Ectodermal cell (in vitro differentiated cells): Measurements from ENCODE around the gene TLX1.

Source experiments
- H3K27ac ChIP-seq: 2 replicates; pipeline ENCODE4 v1.7.0; 2013; ENCODE audit warnings: mild to moderate bottlenecking, low read depth, low read length; ENCODE audit not compliant: insufficient read depth, poor library complexity, severe bottlenecking
- H3K27me3 ChIP-seq: 2 replicates; pipeline ENCODE4 v1.7.0; 2013; ENCODE audit warnings: mild to moderate bottlenecking, low read length; ENCODE audit not compliant: insufficient read depth, control insufficient read depth, poor library complexity, severe bottlenecking
- H3K36me3 ChIP-seq: one replicate; pipeline ENCODE4 v1.7.0; 2013; ENCODE audit warnings: low read length; ENCODE audit not compliant: control insufficient read depth, insufficient read depth
- H3K4me1 ChIP-seq: one replicate; pipeline ENCODE4 v1.7.0; 2013; ENCODE audit warnings: low read length; ENCODE audit not compliant: control insufficient read depth, insufficient read depth
- H3K4me3 ChIP-seq: 2 replicates; pipeline ENCODE4 v1.7.0; 2013; ENCODE audit warnings: low read depth, low read length, control low read depth; ENCODE audit not compliant: insufficient read depth
- H3K9me3 ChIP-seq: 2 replicates; pipeline ENCODE4 v1.7.0; 2013; ENCODE audit warnings: mild to moderate bottlenecking, low read length, moderate library complexity; ENCODE audit not compliant: control insufficient read depth
- WGBS, 2 experiments: methylation state at CpG; one replicate each; pipeline ENCODE4 v1.1.7; 2013; ENCODE audit warnings: missing lambda C conversion rate in 2 of 2; 5-methylcytosine and 5-hydroxymethylcytosine counted together

TLX1 gene

DNA sequence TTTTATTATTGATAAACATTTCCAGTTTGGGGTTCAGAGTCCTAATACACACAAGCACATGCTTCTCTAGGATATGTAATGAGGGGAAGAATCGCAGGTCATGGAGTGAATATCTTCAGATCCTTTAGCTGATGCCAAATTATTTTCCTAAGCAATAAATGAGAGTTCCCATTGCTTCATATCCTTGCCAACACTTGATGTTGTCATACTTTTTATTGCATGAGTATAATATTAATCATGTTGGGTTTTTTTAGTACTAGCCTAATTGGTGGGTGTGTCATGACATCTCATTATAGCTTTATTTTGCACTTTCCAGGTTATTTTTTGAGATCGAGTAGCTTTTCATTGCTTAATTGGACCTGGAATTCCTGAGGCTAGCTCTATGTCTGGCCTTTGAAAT lies 35.3 kb downstream of the TLX1 start:
- no peaks in the 10 kb centered on the region for H3K4me1 ChIP-seq
- H3K27me3 ChIP-seq, result peaks cover 39% of the 10 kb centered on the region
- H3K36me3 ChIP-seq, result no peaks in the 10 kb centered on the region
- WGBS, 2 experiments, result 88 to 97% methylated on average over 2 of the region's 2 CpGs
- no peak overlapping the region for H3K4me3 ChIP-seq
- H3K27ac ChIP-seq, result no peak overlapping the region
- no peaks in the 10 kb centered on the region for H3K9me3 ChIP-seq

DNA sequence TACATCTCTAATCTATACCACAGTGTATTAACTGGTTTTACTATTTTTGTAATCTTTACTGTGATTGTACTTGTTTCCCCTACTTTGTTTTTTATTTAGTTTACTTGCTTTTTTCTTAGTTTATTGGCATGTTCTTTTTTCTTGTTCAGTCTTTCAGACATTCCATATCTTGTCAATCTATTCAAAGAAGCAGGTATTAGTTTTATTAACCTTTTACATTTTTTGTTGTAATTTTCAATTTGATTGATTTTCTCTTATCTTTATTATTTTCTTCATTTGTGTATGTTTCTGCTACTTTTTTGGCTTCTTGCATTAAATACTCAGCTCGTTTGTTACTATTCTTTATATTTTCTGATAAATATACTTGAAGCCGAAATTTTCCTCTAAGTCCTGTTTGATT lies 41.6 kb downstream of the TLX1 start:
- Histone ChIP-seq H3K27me3 (peaks cover 7% of the 10 kb centered on the region), H3K9me3 (no peaks in the 10 kb centered on the region), H3K4me3 (no peak overlapping the region), H3K36me3 (no peaks in the 10 kb centered on the region), H3K4me1 (no peaks in the 10 kb centered on the region), H3K27ac (no peak overlapping the region)
- 80 to 82% methylated on average over 1 of the region's 2 CpGs for WGBS, 2 experiments

DNA sequence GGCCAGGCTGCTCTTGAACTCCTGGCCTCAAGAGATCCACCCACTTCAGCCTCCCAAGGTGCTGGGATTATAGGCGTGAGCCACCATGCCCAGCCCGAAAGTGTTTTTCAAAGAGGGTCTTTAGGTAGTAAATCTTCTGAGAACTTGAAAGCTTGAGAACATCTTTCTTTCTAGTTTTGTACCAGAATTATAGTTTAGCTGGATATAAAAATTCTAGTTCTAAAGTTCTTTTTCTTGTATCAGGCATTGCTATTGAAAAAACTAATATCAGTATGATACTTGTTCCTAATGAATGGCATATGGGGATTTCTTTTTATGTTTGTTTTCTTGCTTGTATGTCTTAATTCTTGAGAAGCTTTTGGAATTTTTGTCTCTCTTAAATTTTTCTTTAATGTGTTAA lies 43.2 kb downstream of the TLX1 start:
- WGBS, 2 experiments, result 86 to 95% methylated on average over 2 of the region's 2 CpGs
- H3K27me3 ChIP-seq, result peaks cover under 1% of the 10 kb centered on the region
- H3K4me1 ChIP-seq, result no peaks in the 10 kb centered on the region
- no peak overlapping the region for H3K4me3 ChIP-seq
- no peaks in the 10 kb centered on the region for H3K9me3 ChIP-seq
- no peaks in the 10 kb centered on the region for H3K36me3 ChIP-seq
- H3K27ac ChIP-seq, result no peak overlapping the region

DNA sequence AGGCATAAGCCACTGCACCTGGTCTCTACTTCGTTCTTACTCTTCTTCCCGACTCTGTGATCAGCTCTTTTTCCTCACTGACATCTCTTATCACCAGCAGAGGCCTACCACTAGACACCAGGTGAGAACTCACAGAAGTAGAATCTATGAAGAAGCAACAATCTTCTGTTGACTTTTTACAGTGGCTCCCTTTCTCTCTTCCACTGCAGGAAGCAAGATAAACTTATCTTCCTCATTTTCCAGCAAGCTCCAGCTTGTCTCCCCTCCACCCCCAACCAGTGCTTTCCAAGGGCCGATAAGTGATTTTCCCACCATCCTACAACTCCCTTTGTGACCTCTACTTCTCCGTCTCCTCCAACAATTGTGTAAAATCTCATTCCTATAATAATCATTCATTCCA lies 45.5 kb downstream of the TLX1 start:
- Histone ChIP-seq H3K4me3 (no peak overlapping the region), H3K27me3 (no peaks in the 10 kb centered on the region), H3K36me3 (no peaks in the 10 kb centered on the region), H3K9me3 (no peaks in the 10 kb centered on the region), H3K27ac (no peak overlapping the region), H3K4me1 (no peaks in the 10 kb centered on the region)
- 89 to 90% methylated on average over 4 of the region's 4 CpGs for WGBS, 2 experiments

DNA sequence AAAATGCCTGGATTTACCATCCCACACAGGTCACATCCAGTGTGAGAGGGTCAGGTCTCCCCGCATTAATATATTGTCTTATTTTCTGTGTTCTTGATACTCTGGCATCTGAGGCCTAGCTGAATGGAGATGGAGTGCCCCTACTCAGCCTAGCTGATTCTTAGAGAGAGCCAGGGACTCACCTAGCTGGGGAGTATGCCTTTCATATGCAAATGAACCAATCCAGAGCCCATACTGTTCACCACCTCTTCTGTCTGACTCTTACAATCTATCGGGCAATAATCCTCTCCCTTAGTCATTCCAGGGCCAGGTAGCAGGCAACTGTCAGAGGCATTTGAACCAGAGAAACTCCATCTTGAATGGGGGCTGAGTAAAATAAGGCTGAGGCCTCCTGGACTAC lies 51.8 kb downstream of the TLX1 start:
- Histone ChIP-seq H3K4me1 (no peaks in the 10 kb centered on the region), H3K27ac (no peak overlapping the region), H3K27me3 (no peaks in the 10 kb centered on the region), H3K4me3 (no peak overlapping the region), H3K36me3 (no peaks in the 10 kb centered on the region), H3K9me3 (no peaks in the 10 kb centered on the region)
- WGBS, 2 experiments, result 60 to 75% methylated on average over 2 of the region's 2 CpGs

DNA sequence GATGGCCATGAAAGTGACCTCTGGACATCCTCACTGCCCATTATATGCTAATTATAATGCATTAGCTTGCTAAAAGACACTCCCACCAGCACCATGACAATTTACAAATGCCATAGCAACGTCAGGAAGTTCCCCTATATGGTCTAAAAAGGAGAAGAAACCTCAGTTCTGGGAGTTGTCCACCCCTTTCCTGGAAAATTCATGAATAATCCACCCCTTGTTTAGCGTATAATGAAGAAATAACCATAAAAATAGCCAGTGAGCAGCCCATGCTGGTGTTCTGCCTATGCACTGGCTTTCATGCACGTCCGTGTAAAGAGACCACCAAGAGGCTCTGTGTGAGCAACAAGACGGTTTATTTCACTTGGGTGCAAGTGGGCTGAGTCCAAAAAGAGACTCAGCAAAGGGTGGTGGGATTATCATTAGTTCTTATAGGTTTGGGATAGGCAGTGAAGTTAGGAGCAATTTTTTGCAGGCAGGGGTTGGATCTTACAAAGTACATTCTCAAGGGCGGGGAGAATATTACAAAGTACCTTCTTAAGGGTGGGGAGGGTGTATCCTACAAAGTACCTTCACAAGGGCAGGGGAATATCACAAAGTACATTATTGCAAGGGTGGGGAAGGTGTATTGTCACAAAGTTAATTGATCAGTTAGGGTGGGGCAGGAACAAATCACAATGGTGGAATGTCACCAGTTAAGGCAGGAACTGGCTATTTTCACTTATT lies 52.5 kb downstream of the TLX1 start:
- Histone ChIP-seq H3K27ac (no peak overlapping the region), H3K36me3 (no peaks in the 10 kb centered on the region), H3K4me3 (no peak overlapping the region), H3K9me3 (no peaks in the 10 kb centered on the region), H3K4me1 (no peaks in the 10 kb centered on the region), H3K27me3 (no peaks in the 10 kb centered on the region)
- 87 to 89% methylated on average over 6 of the region's 6 CpGs for WGBS, 2 experiments
